Liver (tissue), 9 donors: Measurements from ENCODE around the gene UBASH3A. TPM values are rescaled to one million over a fixed set of nuclear protein-coding genes. Genes with fewer than 3 reads are reported as not detected.
A peak's percentile ranks its signal among the peaks of the same experiment; 100 is the strongest.

Experiments
- DNase-seq: peaks from one replicate; pipeline ENCODE4 v3.0.0-alpha.2; 2017; ENCODE audit warnings: low spot score
- H3K27ac ChIP-seq, 2 donors: one replicate each; pipeline ENCODE4 v1.7.0; 2013; ENCODE audit warnings: inconsistent platforms in 2 of 2, low read length in 2 of 2, control low read depth in 1 of 2, low read depth in 1 of 2, mild to moderate bottlenecking in 1 of 2
- H3K27me3 ChIP-seq, 4 donors: one replicate each; pipeline versions ENCODE4 v1.6.1 to v1.7.0; 2013; ENCODE audit warnings: low read length in 3 of 4, inconsistent platforms in 1 of 4, mild to moderate bottlenecking in 1 of 4, moderate library complexity in 1 of 4; ENCODE audit not compliant: control insufficient read depth in 4 of 4, insufficient read depth in 4 of 4
- H3K36me3 ChIP-seq, 4 donors: one replicate each; pipeline versions ENCODE4 v1.6.1 to v1.7.0; 2013; ENCODE audit warnings: low read length in 3 of 4, mild to moderate bottlenecking in 3 of 4, low read depth in 1 of 4, moderate library complexity in 1 of 4; ENCODE audit not compliant: control insufficient read depth in 4 of 4, insufficient read depth in 3 of 4
- H3K4me1 ChIP-seq, 4 donors: one replicate each; pipeline versions ENCODE4 v1.6.1 to v1.7.0; 2013; ENCODE audit warnings: low read length in 3 of 4, mild to moderate bottlenecking in 3 of 4, moderate library complexity in 1 of 4; ENCODE audit not compliant: control insufficient read depth in 4 of 4, insufficient read depth in 4 of 4
- H3K4me3 ChIP-seq, 3 donors: one replicate each; pipeline versions ENCODE4 v1.6.1 to v1.7.0; 2013; ENCODE audit warnings: low read length in 3 of 3, control low read depth in 1 of 3, low read depth in 1 of 3, mild to moderate bottlenecking in 1 of 3
- H3K9ac ChIP-seq, 2 donors: one replicate each; pipeline ENCODE4 v1.7.0; 2013; ENCODE audit warnings: low read length in 2 of 2, mild to moderate bottlenecking in 2 of 2, moderate library complexity in 2 of 2, control low read depth in 1 of 2, low read depth in 1 of 2
- H3K9me3 ChIP-seq, 4 donors: one replicate each; pipeline versions ENCODE4 v1.6.1 to v1.7.0; 2013; ENCODE audit warnings: low read length in 3 of 4; ENCODE audit not compliant: control insufficient read depth in 4 of 4
- ATF3 ChIP-seq: IDR thresholded peaks from 2 replicates; pipeline ENCODE4 v1.6.1; 2016; ENCODE audit warnings: antibody characterized with exemption
- EGR1 ChIP-seq, 2 donors: IDR thresholded peaks; 2 replicates each; pipeline ENCODE4 v1.6.1; 2016 to 2018; ENCODE audit warnings: antibody characterized with exemption in 2 of 2, low read depth in 2 of 2
- FOXA1 ChIP-seq: IDR thresholded peaks from 2 replicates; pipeline ENCODE4 v1.6.1; 2016; ENCODE audit warnings: antibody characterized with exemption
- FOXA2 ChIP-seq: IDR thresholded peaks from 2 replicates; pipeline ENCODE4 v1.6.1; 2016; ENCODE audit warnings: antibody characterized with exemption
- HNF4A ChIP-seq, 2 donors: conservative IDR thresholded peaks; 2 replicates each; pipeline ENCODE4 v1.6.1; 2016; ENCODE audit warnings: antibody characterized with exemption in 2 of 2, mild to moderate bottlenecking in 2 of 2
- HNF4G ChIP-seq: IDR thresholded peaks from 2 replicates; pipeline ENCODE4 v1.6.1; 2016; ENCODE audit warnings: antibody characterized with exemption
- JUND ChIP-seq, 2 donors: IDR thresholded peaks; 2 replicates each; pipeline ENCODE4 v1.6.1; 2016; ENCODE audit warnings: antibody characterized with exemption in 2 of 2
- NR2F2 ChIP-seq: IDR thresholded peaks from 2 replicates; pipeline ENCODE4 v1.6.1; 2016; ENCODE audit warnings: antibody characterized with exemption
- RAD21 ChIP-seq, 2 donors: IDR thresholded peaks; 2 replicates each; pipeline ENCODE4 v1.6.1; 2016; ENCODE audit warnings: antibody characterized with exemption in 2 of 2, mild to moderate bottlenecking in 2 of 2
- REST ChIP-seq: IDR thresholded peaks from 2 replicates; pipeline ENCODE4 v1.6.1; 2016; ENCODE audit warnings: antibody characterized with exemption, mild to moderate bottlenecking
- RXRA ChIP-seq, 2 donors: IDR thresholded peaks; 2 replicates each; pipeline ENCODE4 v1.6.1; 2017 to 2018; ENCODE audit warnings: antibody characterized with exemption in 2 of 2, mild to moderate bottlenecking in 1 of 2
- TAF1 ChIP-seq: conservative IDR thresholded peaks from 2 replicates; pipeline ENCODE4 v1.6.1; 2016; ENCODE audit warnings: antibody characterized with exemption, mild to moderate bottlenecking
- YY1 ChIP-seq: IDR thresholded peaks from 2 replicates; pipeline ENCODE4 v1.6.1; 2016; ENCODE audit warnings: antibody characterized with exemption, mild to moderate bottlenecking
- WGBS: extraction: QIAGEN DNeasy Blood & Tissue Kit; methylation state at CpG from one replicate; pipeline ENCODE4 v1.1.7; 2013; 5-methylcytosine and 5-hydroxymethylcytosine counted together
- polyA plus RNA-seq, 2 donors: library from polyadenylated mRNA; stranded (reverse) in 1 of 2; unstranded in 1 of 2; fragments of 200-250 nt in 1 of 2; fragments of >200 nt in 1 of 2; fragmentation: Nextera tagmentation in 1 of 2; extraction: Ambion mirVana in 1 of 2; gene quantifications; one replicate each; pipeline versions ENCODE4 v1.2.1 to v1.2.3, GENCODE V29; 2013 to 2015
- total RNA-seq, 2 donors: library from RNA; depleted of rRNA; stranded (reverse); fragments of >200 nt; gene quantifications; one replicate each; pipeline ENCODE4 v1.2.3, GENCODE V29; 2014
- TF ChIP-seq, protein P1 (sequence below): IDR thresholded peaks from 2 replicates; pipeline ENCODE4 v1.6.1; 2016; ENCODE audit warnings: antibody characterized with exemption
- TF ChIP-seq, protein P2 (sequence below): fragments of 150-350 bp; IDR thresholded peaks from 2 replicates; pipeline ENCODE4 v1.5.1; 2017; ENCODE audit warnings: improper control_type of control experiment, low read depth, low read length; ENCODE audit not compliant: missing input control
- donor health status: healthy.
- donor health status: healthy.
- donor health status: healthy.
- donor health status: healthy.
- donor health status: healthy.

The UBASH3A gene
- total and polyA plus RNA-seq, 4 donors: 0.10 to 0.75 (median 0.45) TPM

- H3K27ac ChIP-seq: no peak overlapping the region
- no peak overlapping the region for H3K9ac ChIP-seq
- no peaks in the 10 kb centered on the region for H3K9me3 ChIP-seq
- 79% methylated on average over 14 of the region's 14 CpGs for WGBS
- peaks cover 12 to 17% (median 14%) of the 10 kb centered on the region in 4 donors for H3K4me1 ChIP-seq
- no peak for DNase-seq
- no peaks in the 10 kb centered on the region for H3K36me3 ChIP-seq
- no peak overlapping the region for H3K4me3 ChIP-seq
- TF ChIP-seq TAF1 (no peak), JUND (IDR thresholded peaks at IDR 0.05) (no peak), HNF4G (no peak), EGR1 (IDR thresholded peaks at IDR 0.05; ENCODE audit: low read depth in 2 of 2) (no peak), FOXA2 (no peak), NR2F2 (no peak), RXRA (IDR thresholded peaks at IDR 0.05) (no peak), YY1 (no peak)
- no peaks in the 10 kb centered on the region for H3K27me3 ChIP-seq
Observed at GRCh38 chr21:42460391-42461184, 56.9 kb downstream of the UBASH3A start.

GRCh38 chr21:42461185-42461520 is 57.5 kb downstream of the UBASH3A start:
- no peaks in the 10 kb centered on the region for H3K9me3 ChIP-seq
- no peak for DNase-seq
- 91% methylated on average over 5 of the region's 5 CpGs for WGBS
- H3K4me3 ChIP-seq: no peak overlapping the region
- H3K27ac ChIP-seq: no peak overlapping the region
- TF ChIP-seq ATF3 (no peak), YY1 (no peak), REST (no peak)
- H3K9ac ChIP-seq: no peak overlapping the region
- H3K4me1 ChIP-seq: peaks cover 14 to 21% (median 16%) of the 10 kb centered on the region in 4 donors
- no peaks in the 10 kb centered on the region for H3K36me3 ChIP-seq
- H3K27me3 ChIP-seq: no peaks in the 10 kb centered on the region

GRCh38 chr21:42461881-42462877 is 58.5 kb downstream of the UBASH3A start:
- Histone ChIP-seq H3K27me3 (no peaks in the 10 kb centered on the region), H3K4me3 (no peak overlapping the region), H3K4me1 (peaks cover 14 to 21% (median 16%) of the 10 kb centered on the region in 4 donors), H3K36me3 (no peaks in the 10 kb centered on the region), H3K9ac (no peak overlapping the region), H3K9me3 (no peaks in the 10 kb centered on the region), H3K27ac (peak overlapping the region; percentile 0 to 4)
- no peak for DNase-seq
- 59% methylated on average over 10 of the region's 10 CpGs for WGBS
- TF ChIP-seq JUND (IDR thresholded peaks at IDR 0.05) (peak in 1 of 2 donors; percentile 8), FOXA1 (no peak), HNF4G (peak; percentile 19), ATF3 (no peak), RAD21 (IDR thresholded peaks at IDR 0.05) (peak in 1 of 2 donors; percentile 16), HNF4A (conservative IDR thresholded peaks at IDR 0.05) (peak; percentile 50 to 70), RXRA (IDR thresholded peaks at IDR 0.05) (peak; percentile 41 to 57), YY1 (no peak)
- TF ChIP-seq, protein P1, sequence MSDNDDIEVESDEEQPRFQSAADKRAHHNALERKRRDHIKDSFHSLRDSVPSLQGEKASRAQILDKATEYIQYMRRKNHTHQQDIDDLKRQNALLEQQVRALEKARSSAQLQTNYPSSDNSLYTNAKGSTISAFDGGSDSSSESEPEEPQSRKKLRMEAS: no peak
- TF ChIP-seq, protein P2, sequence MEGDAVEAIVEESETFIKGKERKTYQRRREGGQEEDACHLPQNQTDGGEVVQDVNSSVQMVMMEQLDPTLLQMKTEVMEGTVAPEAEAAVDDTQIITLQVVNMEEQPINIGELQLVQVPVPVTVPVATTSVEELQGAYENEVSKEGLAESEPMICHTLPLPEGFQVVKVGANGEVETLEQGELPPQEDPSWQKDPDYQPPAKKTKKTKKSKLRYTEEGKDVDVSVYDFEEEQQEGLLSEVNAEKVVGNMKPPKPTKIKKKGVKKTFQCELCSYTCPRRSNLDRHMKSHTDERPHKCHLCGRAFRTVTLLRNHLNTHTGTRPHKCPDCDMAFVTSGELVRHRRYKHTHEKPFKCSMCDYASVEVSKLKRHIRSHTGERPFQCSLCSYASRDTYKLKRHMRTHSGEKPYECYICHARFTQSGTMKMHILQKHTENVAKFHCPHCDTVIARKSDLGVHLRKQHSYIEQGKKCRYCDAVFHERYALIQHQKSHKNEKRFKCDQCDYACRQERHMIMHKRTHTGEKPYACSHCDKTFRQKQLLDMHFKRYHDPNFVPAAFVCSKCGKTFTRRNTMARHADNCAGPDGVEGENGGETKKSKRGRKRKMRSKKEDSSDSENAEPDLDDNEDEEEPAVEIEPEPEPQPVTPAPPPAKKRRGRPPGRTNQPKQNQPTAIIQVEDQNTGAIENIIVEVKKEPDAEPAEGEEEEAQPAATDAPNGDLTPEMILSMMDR: no peak
